PC-9 (cell line): Measurements from ENCODE around the gene BSPRY. TPM values are rescaled to one million over a fixed set of nuclear protein-coding genes. Genes with fewer than 3 reads are reported as not detected.

Experiments used
- BruUV-seq: library from RNA; stranded (reverse); fragments of 400-500 nt; replicated peaks from 2 replicates; lab custom pipeline; 2021; lab: Mats Ljungman, UMichigan
- CTCF ChIA-PET: fragments of 300-600 bp; sonication (Branson Sonifier 250); formaldehyde crosslinking; loops from one replicate; lab custom pipeline; 2022; ENCODE audit warnings: antibody characterized with exemption; lab: Charles Lee
- POLR2A ChIA-PET: fragments of 300-600 bp; sonication (Branson Sonifier 250); formaldehyde crosslinking; loops from one replicate; lab custom pipeline; 2022; ENCODE audit warnings: antibody characterized with exemption; ENCODE audit not compliant: unreplicated experiment; lab: Charles Lee
- DNase-seq, 2 experiments: peaks; one replicate each; pipeline versions ENCODE4 v3.0.0 to v3.0.0-alpha.2; 2015 to 2022; ENCODE audit warnings: mixed read lengths in 1 of 2
- H2AFZ ChIP-seq: fragments of 200-600 bp; sonication (generic); 2 replicates; pipeline ENCODE4 v1.8.1; 2017; ENCODE audit warnings: antibody characterized with exemption
- H3F3A ChIP-seq: fragments of 200-600 bp; sonication (generic); 2 replicates; pipeline ENCODE4 v1.8.1; 2017; ENCODE audit warnings: antibody characterized with exemption, mild to moderate bottlenecking, low read depth; ENCODE audit not compliant: insufficient read depth
- H3K27ac ChIP-seq: fragments of 200-600 bp; sonication (generic); 2 replicates; pipeline ENCODE4 v1.6.1; 2016; ENCODE audit warnings: mixed run types
- H3K27me3 ChIP-seq: fragments of 200-600 bp; sonication (generic); 2 replicates; pipeline ENCODE4 v1.6.1; 2016; ENCODE audit warnings: low read depth, mixed run types; ENCODE audit not compliant: insufficient read depth
- H3K36me3 ChIP-seq: fragments of 200-600 bp; sonication (generic); 2 replicates; pipeline ENCODE4 v1.6.1; 2016; ENCODE audit warnings: low read depth, mixed run types
- H3K4me1 ChIP-seq: fragments of 200-600 bp; sonication (generic); replicated peaks from 2 replicates; pipeline ENCODE4 v1.6.1; 2016; ENCODE audit warnings: mixed run types; ENCODE audit not compliant: insufficient read depth
- H3K4me2 ChIP-seq: fragments of 200-600 bp; sonication (generic); 2 replicates; pipeline ENCODE4 v1.6.1; 2017; ENCODE audit warnings: mixed run types
- H3K4me3 ChIP-seq: fragments of 200-600 bp; sonication (generic); 2 replicates; pipeline ENCODE4 v1.6.1; 2016; ENCODE audit warnings: mixed run types
- H3K79me2 ChIP-seq: fragments of 200-600 bp; sonication (generic); 2 replicates; pipeline ENCODE4 v1.6.1; 2017; ENCODE audit warnings: low read depth, mixed run types
- H3K9me2 ChIP-seq: fragments of 200-600 bp; sonication (generic); 2 replicates; pipeline ENCODE4 v1.8.1; 2017; ENCODE audit warnings: mild to moderate bottlenecking; ENCODE audit not compliant: insufficient read depth
- H3K9me3 ChIP-seq: fragments of 200-600 bp; sonication (generic); 2 replicates; pipeline ENCODE4 v1.8.1; 2016; ENCODE audit warnings: low read depth; ENCODE audit not compliant: insufficient read depth
- H4K20me1 ChIP-seq: fragments of 200-600 bp; sonication (generic); 2 replicates; pipeline ENCODE4 v1.8.1; 2017; ENCODE audit not compliant: insufficient read depth
- CTCF ChIP-seq: fragments of 200-600 bp; sonication (generic); conservative IDR thresholded peaks from 2 replicates; pipeline ENCODE4 v1.6.1; 2017; ENCODE audit warnings: mixed run types, antibody characterized with exemption, mild to moderate bottlenecking, moderate library complexity
- EZH2 ChIP-seq: fragments of 200-600 bp; sonication (generic); IDR thresholded peaks from 2 replicates; pipeline ENCODE4 v1.8.0; 2017; ENCODE audit warnings: antibody characterized with exemption, low read depth
- intact Hi-C: fragments of 100-400 bp; cut with micrococcal nuclease; formaldehyde crosslinking; loops from one replicate; pipeline ENCODE4 v1.10.0; 2022; ENCODE audit not compliant: unreplicated experiment
- total RNA-seq: library from RNA; stranded (reverse); gene quantifications from 2 replicates; pipeline ENCODE4 v1.2.3, GENCODE V29; 2021

The BSPRY gene
- total RNA-seq, 1 experiment from 2014 or later = 29.3 TPM

DNA sequence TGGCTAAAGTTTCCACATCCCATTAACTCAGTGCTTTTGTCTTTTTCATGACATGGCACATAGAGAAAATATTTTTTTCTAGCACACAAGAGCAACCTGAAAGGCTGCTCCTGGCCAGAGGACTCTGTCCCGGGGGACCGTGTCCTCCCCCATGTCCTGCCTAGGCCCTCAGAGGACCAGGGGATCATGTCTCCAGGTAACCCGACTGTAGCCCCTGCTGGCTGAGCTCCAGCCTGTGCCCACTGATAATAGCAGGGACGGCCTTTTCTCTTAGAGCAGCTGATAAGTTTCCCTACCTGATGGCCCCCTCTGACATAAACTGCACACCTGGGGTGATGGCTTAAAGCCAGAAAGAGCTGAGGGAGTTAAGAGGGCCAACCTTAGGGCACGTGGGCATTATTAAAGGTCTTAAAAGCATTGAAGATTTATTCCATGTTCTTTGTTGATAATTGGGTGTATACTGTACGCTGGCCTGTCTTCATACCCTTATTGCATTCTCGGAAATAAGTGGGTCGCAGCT, 21.5 kb downstream of the BSPRY start:
- Histone ChIP-seq H3K4me2 (no peak overlapping the region), H3K27ac (no peak overlapping the region), H3F3A (peaks cover 23% of the 10 kb centered on the region; the same call in 1 of the 2 replicates), H3K79me2 (peaks cover 12% of the 10 kb centered on the region), H3K27me3 (no peaks in the 10 kb centered on the region), H2AFZ (no peak overlapping the region), H3K4me3 (no peak overlapping the region), H4K20me1 (peaks cover 8% of the 10 kb centered on the region; the same call in 1 of the 2 replicates), H3K9me3 (no peaks in the 10 kb centered on the region), H3K4me1 (0 out of 2 replicates have a peak, but pooled peaks cover 4% of the 10 kb centered on the region), H3K9me2 (no peaks in the 10 kb centered on the region), H3K36me3 (peaks cover 9% of the 10 kb centered on the region; the same call in 1 of the 2 replicates)
- CTCF ChIA-PET = no interaction called here
- intact Hi-C loops = no loop called here
- no peak for DNase-seq
- BruUV-seq = no TSS peak
- POLR2A ChIA-PET = interaction anchor here (0.6 to 0.7 kb wide), 2 partner anchors 27 to 150 kb away, joined by 3 to 4 read pairs; no protein-coding TSS in a partner anchor
- TF ChIP-seq EZH2 (no peak), CTCF (no peak)

DNA sequence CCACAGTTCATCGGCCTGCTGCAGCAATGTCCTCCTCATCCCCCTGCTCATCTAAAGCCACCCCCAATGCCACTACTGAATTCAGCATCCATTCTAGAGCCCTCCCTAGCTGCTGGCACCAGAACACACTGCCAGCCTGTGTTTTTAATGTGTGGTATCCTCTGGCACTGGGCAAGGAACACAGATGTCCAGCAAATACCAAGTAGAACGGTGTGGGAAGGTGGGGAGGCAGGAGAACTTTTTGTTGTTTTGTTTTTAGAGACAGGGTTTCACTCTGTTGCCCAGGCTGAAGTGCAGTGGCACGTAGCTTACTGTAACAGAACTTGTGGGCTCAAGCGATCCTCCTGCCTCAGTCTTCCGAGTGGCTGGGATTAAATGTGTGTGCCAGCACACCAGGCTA, 22.7 kb downstream of the BSPRY start:
- Histone ChIP-seq H3K4me1 (0 out of 2 replicates have a peak, but pooled peaks cover 4% of the 10 kb centered on the region), H2AFZ (no peak overlapping the region), H3K79me2 (peaks cover 12% of the 10 kb centered on the region), H3F3A (peaks cover 23% of the 10 kb centered on the region; the same call in 1 of the 2 replicates), H3K27me3 (no peaks in the 10 kb centered on the region), H3K27ac (no peak overlapping the region), H4K20me1 (peaks cover 8% of the 10 kb centered on the region; the same call in 1 of the 2 replicates), H3K4me3 (no peak overlapping the region), H3K9me2 (no peaks in the 10 kb centered on the region), H3K36me3 (peaks cover 9% of the 10 kb centered on the region; the same call in 1 of the 2 replicates), H3K4me2 (no peak overlapping the region), H3K9me3 (no peaks in the 10 kb centered on the region)
- ChIA-PET CTCF (no interaction called here), POLR2A (no interaction called here)
- BruUV-seq = no TSS peak
- TF ChIP-seq CTCF = no peak
- TF ChIP-seq EZH2 = no peak
- DNase-seq = no peak
- intact Hi-C loops = no loop called here

DNA sequence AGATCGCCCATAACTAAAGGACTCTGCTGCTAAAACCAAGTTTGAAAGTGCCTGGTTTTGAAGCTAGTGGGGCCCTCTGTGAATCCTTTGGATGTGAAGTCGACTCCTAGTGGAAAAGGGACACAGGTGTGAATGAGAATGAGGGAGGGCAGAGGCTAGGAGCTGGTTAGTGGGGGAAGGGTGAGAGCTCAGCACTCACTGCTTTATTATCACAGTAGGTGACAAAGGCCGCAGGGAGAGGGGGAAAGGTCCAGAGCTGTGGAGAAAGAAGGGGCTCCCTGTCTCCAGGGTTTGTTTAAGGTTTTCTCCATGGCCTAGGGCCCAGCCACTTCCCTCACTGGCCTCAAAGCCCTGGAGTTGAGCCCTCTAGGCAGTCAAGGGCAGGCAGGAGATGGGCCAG, 23.9 kb downstream of the BSPRY start:
- H3F3A ChIP-seq = peaks cover 23% of the 10 kb centered on the region; the same call in 1 of the 2 replicates
- H3K9me3 ChIP-seq = no peaks in the 10 kb centered on the region
- POLR2A ChIA-PET = no interaction called here
- H3K4me2 ChIP-seq = no peak overlapping the region
- no peak overlapping the region for H3K27ac ChIP-seq
- no peak for DNase-seq
- no peaks in the 10 kb centered on the region for H3K27me3 ChIP-seq
- CTCF ChIA-PET = no interaction called here
- no TSS peak for BruUV-seq
- H4K20me1 ChIP-seq = peaks cover 8% of the 10 kb centered on the region; the same call in 1 of the 2 replicates
- peaks cover 12% of the 10 kb centered on the region for H3K79me2 ChIP-seq
- 0 out of 2 replicates have a peak, but pooled peaks cover 4% of the 10 kb centered on the region for H3K4me1 ChIP-seq
- peaks cover 9% of the 10 kb centered on the region; the same call in 1 of the 2 replicates for H3K36me3 ChIP-seq
- TF ChIP-seq CTCF = no peak
- no peak for TF ChIP-seq EZH2
- intact Hi-C loops = no loop called here
- no peak overlapping the region for H2AFZ ChIP-seq
- no peaks in the 10 kb centered on the region for H3K9me2 ChIP-seq
- H3K4me3 ChIP-seq = no peak overlapping the region
